PC-9 (cell line): ENCODE results near the gene TCHP.

Experiments used
- EZH2 ChIP-seq: fragments of 200-600 bp; sonication (generic); IDR thresholded peaks from 2 replicates; pipeline ENCODE4 v1.8.0; 2017; ENCODE audit warnings: antibody characterized with exemption, low read depth
- TF ChIP-seq, protein P1 (sequence below): fragments of 200-600 bp; sonication (generic); conservative IDR thresholded peaks from 2 replicates; pipeline ENCODE4 v1.6.1; 2017; ENCODE audit warnings: mixed run types, antibody characterized with exemption, mild to moderate bottlenecking, moderate library complexity

DNA sequence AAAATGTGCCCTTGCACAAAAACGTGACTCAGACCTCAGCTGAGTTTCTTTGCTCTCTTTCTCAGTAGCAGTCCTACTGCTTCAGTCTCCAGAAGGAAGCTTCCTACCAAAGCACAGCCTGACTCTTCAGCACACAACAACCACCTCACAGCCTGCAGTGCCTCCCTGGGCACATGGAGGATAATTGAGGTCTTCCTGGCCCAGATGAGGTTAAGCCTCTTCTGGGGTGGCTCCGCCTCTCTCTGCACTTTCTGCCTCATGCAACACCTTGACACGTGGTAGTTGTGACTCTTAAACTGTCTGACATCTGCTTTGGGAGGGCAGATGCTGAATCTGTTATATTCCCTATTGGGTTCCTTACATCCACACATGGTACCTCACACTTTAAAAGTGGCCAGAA lies 62.3 kb downstream of the TCHP start:
- TF ChIP-seq, protein P1, sequence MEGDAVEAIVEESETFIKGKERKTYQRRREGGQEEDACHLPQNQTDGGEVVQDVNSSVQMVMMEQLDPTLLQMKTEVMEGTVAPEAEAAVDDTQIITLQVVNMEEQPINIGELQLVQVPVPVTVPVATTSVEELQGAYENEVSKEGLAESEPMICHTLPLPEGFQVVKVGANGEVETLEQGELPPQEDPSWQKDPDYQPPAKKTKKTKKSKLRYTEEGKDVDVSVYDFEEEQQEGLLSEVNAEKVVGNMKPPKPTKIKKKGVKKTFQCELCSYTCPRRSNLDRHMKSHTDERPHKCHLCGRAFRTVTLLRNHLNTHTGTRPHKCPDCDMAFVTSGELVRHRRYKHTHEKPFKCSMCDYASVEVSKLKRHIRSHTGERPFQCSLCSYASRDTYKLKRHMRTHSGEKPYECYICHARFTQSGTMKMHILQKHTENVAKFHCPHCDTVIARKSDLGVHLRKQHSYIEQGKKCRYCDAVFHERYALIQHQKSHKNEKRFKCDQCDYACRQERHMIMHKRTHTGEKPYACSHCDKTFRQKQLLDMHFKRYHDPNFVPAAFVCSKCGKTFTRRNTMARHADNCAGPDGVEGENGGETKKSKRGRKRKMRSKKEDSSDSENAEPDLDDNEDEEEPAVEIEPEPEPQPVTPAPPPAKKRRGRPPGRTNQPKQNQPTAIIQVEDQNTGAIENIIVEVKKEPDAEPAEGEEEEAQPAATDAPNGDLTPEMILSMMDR: no peak
- TF ChIP-seq EZH2: no peak
